Endothelial cell of hepatic sinusoid (primary cell): ENCODE measurements around the gene GMIP.

Experiments
- in situ Hi-C: cut with HindIII; loops from 2 replicates; pipeline ENCODE4 v1.10.0; 2017; ENCODE audit warnings: low sequenced_read_pairs

The GMIP gene

GRCh38 chr19:19659646-19660245, 16.3 kb upstream of the GMIP start:
- in situ Hi-C loops, result loop anchor here (5.0 kb wide), 2 partner anchors 67 to 127 kb away; no protein-coding TSS in a partner anchor

- in situ Hi-C loops, result no loop called here
These were observed 13.9 kb upstream of the GMIP start for GRCh38 chr19:19657397-19657783.

GRCh38 chr19:19656451-19657396, 13.3 kb upstream of the GMIP start:
- in situ Hi-C loops, result no loop called here

- in situ Hi-C loops, result no loop called here
These were observed 12.3 kb upstream of the GMIP start for GRCh38 chr19:19655641-19656343.

- in situ Hi-C loops, result no loop called here
These were observed 11.7 kb upstream of the GMIP start for GRCh38 chr19:19655051-19655594.

GRCh38 chr19:19654441-19654840, 11.0 kb upstream of the GMIP start:
- in situ Hi-C loops, result no loop called here

GRCh38 chr19:19653597-19654147, 10.2 kb upstream of the GMIP start:
- in situ Hi-C loops, result no loop called here

- in situ Hi-C loops, result no loop called here
These were observed 9.2 kb upstream of the GMIP start for GRCh38 chr19:19652482-19653295.

- in situ Hi-C loops, result no loop called here
These were observed 7.6 kb upstream of the GMIP start for GRCh38 chr19:19651076-19651475.

GRCh38 chr19:19650331-19650730, 6.9 kb upstream of the GMIP start:
- in situ Hi-C loops, result no loop called here

GRCh38 chr19:19649580-19649995, 6.1 kb upstream of the GMIP start:
- in situ Hi-C loops, result no loop called here

GRCh38 chr19:19649155-19649554, 5.7 kb upstream of the GMIP start:
- in situ Hi-C loops, result no loop called here

GRCh38 chr19:19647037-19647835, 3.8 kb upstream of the GMIP start:
- in situ Hi-C loops, result no loop called here

- in situ Hi-C loops, result no loop called here
These were observed 1.9 kb upstream of the GMIP start for GRCh38 chr19:19645233-19645870.

- in situ Hi-C loops, result no loop called here
These were observed 564 bp upstream of the GMIP start for GRCh38 chr19:19644054-19644388.

GRCh38 chr19:19642506-19643157, 825 bp downstream of the GMIP start:
- in situ Hi-C loops, result no loop called here

GRCh38 chr19:19637523-19638251, 5.8 kb downstream of the GMIP start:
- in situ Hi-C loops, result no loop called here

- in situ Hi-C loops, result no loop called here
These were observed 6.3 kb downstream of the GMIP start for GRCh38 chr19:19637186-19637522.
